IPS DF 6.9 (cell line): Measurements from ENCODE around the gene CBR3.

Source experiments
- DNase-seq: peaks from one replicate; pipeline ENCODE4 v3.0.0-alpha.2; 2013; ENCODE audit warnings: low read depth, low spot score
- H3K27ac ChIP-seq: one replicate; pipeline ENCODE4 v1.5.1; 2013; ENCODE audit warnings: low read length, control low read depth
- H3K27me3 ChIP-seq: 2 replicates; pipeline ENCODE4 v1.6.1; 2013; ENCODE audit warnings: mild to moderate bottlenecking, low read length; ENCODE audit not compliant: control insufficient read depth, insufficient read depth
- H3K36me3 ChIP-seq: 2 replicates; pipeline ENCODE4 v1.6.1; 2013; ENCODE audit warnings: low read length; ENCODE audit not compliant: control insufficient read depth, insufficient read depth
- H3K4me1 ChIP-seq: 2 replicates; pipeline ENCODE4 v1.6.1; 2013; ENCODE audit warnings: low read length; ENCODE audit not compliant: control insufficient read depth, insufficient read depth
- H3K4me3 ChIP-seq: 2 replicates; pipeline ENCODE4 v1.5.1; 2013; ENCODE audit warnings: mild to moderate bottlenecking, low read length
- H3K9me3 ChIP-seq: 2 replicates; pipeline ENCODE4 v1.6.1; 2013; ENCODE audit warnings: low read length, inconsistent platforms; ENCODE audit not compliant: control insufficient read depth, insufficient read depth
- WGBS: extraction: QIAGEN DNeasy Blood & Tissue Kit; methylation state at CpG from one replicate; pipeline ENCODE4 v1.1.7; 2013; ENCODE audit warnings: mixed read lengths, missing lambda C conversion rate; ENCODE audit not compliant: insufficient read length, insufficient coverage; 5-methylcytosine and 5-hydroxymethylcytosine counted together

Gene CBR3

DNA sequence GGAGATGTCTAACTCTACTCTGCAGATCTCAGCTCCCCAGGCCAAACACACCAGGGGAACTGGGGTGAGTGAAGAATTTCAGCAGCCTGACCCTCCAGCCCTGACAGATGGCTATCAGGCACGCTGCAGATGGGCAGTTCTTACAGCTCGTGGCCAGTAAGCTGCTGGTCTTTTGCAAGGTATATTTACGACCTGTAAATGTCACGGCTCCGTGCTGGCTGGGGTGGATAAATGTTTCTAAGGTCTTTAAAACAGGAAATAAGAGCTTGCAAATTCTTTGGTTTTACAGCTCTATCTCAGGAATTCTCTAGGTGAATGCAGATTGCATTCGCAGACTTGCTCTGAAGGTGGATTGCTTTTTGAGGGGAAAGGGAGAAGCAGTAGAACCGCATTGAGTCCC is 31.8 kb downstream of the CBR3 start:
- no peak overlapping the region for H3K4me3 ChIP-seq
- no peak for DNase-seq
- no peaks in the 10 kb centered on the region for H3K27me3 ChIP-seq
- H3K4me1 ChIP-seq, result no peaks in the 10 kb centered on the region
- no peaks in the 10 kb centered on the region for H3K36me3 ChIP-seq
- no peak overlapping the region for H3K27ac ChIP-seq
- no CpG with 5 or more reads among the region's 7 CpGs for WGBS
- no peaks in the 10 kb centered on the region for H3K9me3 ChIP-seq

GRCh38 chr21:36167541-36167940 is 32.7 kb downstream of the CBR3 start:
- Histone ChIP-seq H3K9me3 (no peaks in the 10 kb centered on the region), H3K4me1 (no peaks in the 10 kb centered on the region), H3K27me3 (no peaks in the 10 kb centered on the region), H3K4me3 (no peak overlapping the region), H3K36me3 (no peaks in the 10 kb centered on the region), H3K27ac (no peak overlapping the region)
- no peak for DNase-seq
- WGBS, result no CpG with 5 or more reads among the region's 4 CpGs

- no peaks in the 10 kb centered on the region for H3K4me1 ChIP-seq
- H3K4me3 ChIP-seq, result no peak overlapping the region
- no CpG with 5 or more reads among the region's 19 CpGs for WGBS
- no peaks in the 10 kb centered on the region for H3K27me3 ChIP-seq
- no peak overlapping the region for H3K27ac ChIP-seq
- H3K9me3 ChIP-seq, result no peaks in the 10 kb centered on the region
- no peak for DNase-seq
- H3K36me3 ChIP-seq, result no peaks in the 10 kb centered on the region
These were observed 34.7 kb downstream of the CBR3 start for GRCh38 chr21:36169470-36170128.

- H3K27ac ChIP-seq, result no peak overlapping the region
- no CpG with 5 or more reads among the region's 6 CpGs for WGBS
These were observed 35.9 kb downstream of the CBR3 start for GRCh38 chr21:36170823-36171222.

DNA sequence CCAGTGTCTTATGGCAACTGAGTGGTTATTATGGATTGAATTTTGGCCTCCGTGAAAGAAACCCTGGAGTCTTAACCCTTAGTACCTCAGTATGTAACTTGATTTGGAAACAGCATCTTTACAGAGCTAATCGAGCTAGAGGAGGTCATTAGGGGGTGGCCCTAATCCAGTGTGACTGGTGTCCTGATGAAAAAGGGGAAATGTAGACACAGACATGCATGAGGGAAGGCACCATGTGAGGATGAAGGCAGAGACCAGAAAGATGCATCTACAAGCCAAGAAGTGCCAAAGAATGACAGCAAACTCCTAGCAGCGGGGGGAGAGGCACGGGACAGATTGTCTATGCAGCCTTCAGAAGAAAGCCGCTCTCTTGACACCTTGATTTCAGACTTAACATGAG is 36.5 kb downstream of the CBR3 start:
- Histone ChIP-seq H3K9me3 (no peaks in the 10 kb centered on the region), H3K36me3 (no peaks in the 10 kb centered on the region), H3K27me3 (no peaks in the 10 kb centered on the region), H3K27ac (no peak overlapping the region), H3K4me1 (no peaks in the 10 kb centered on the region), H3K4me3 (no peak overlapping the region)
- WGBS, result no CpG with 5 or more reads among the region's 5 CpGs
- no peak for DNase-seq

More at GRCh38 chr21:36170823-36171222, 35.9 kb downstream of the CBR3 start:
- DNase-seq, result no peak
- Histone ChIP-seq H3K9me3 (no peaks in the 10 kb centered on the region), H3K4me1 (no peaks in the 10 kb centered on the region), H3K4me3 (no peak overlapping the region), H3K36me3 (no peaks in the 10 kb centered on the region), H3K27me3 (no peaks in the 10 kb centered on the region)

- WGBS, result no CpG with 5 or more reads among the region's 9 CpGs
- DNase-seq, result no peak
- Histone ChIP-seq H3K9me3 (no peaks in the 10 kb centered on the region), H3K27ac (no peak overlapping the region), H3K4me3 (no peak overlapping the region), H3K27me3 (no peaks in the 10 kb centered on the region), H3K4me1 (no peaks in the 10 kb centered on the region), H3K36me3 (no peaks in the 10 kb centered on the region)
These were observed 37.0 kb downstream of the CBR3 start for GRCh38 chr21:36171741-36172331.

DNA sequence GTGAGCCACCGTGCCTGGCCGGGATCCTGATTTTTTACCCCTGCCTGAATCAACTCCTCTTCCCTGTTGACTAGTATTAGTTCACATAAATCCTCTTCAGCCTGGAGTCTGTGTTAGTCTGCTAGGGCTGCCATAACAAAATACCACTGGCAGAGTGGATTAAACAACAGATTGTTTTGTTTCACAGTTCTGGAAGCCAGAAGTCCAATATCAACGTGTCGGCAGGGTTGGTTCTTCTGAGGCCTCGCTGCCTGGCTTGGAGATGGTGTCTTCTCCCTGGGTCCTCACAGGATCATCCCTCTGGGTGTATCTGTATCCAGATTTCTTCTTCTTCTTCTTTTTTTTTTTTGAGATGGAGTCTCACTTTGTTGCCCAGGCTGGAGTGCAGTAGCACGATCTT is 39.9 kb downstream of the CBR3 start:
- no peak overlapping the region for H3K27ac ChIP-seq
- no peaks in the 10 kb centered on the region for H3K4me1 ChIP-seq
- no peaks in the 10 kb centered on the region for H3K9me3 ChIP-seq
- no peak overlapping the region for H3K4me3 ChIP-seq
- no CpG with 5 or more reads among the region's 6 CpGs for WGBS
- no peaks in the 10 kb centered on the region for H3K27me3 ChIP-seq
- no peaks in the 10 kb centered on the region for H3K36me3 ChIP-seq
- no peak for DNase-seq

DNA sequence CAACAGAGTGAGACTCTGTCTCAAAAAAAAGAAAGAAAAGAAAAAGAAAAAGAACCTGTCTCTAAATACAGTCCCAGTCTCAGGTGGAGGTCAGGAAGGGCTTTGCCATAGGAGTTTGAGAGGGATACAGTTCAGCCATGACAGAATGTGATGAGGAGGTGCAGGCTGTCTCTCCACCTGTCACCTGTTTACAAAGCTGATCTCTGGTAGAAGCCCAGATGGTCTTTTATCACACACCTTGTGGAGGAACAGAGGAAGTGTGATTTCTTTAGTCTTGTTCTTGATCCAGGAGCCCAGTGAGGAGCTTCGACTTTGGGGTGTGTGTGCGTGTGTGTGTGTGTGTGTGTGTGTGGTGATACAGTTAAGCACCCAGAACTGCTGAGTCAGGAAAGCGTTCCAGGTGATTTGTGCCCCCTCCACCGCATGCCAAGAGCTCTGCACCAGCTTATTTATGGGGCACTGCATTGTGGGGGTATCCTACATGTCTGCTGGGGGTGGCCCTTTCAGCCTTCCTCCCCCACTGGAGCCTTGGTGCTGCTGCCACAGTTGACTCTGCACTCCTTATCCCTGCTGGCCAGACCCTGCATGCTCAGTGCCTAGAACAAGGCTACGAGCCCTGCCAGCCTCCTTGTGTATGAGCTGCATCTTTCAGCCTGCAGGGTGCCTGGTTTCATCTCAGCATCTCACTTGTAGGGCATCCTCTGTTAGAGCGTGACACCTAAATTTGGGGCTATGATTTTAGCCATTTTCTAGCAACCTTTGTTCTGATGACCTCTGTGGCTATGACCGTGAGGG is 41.1 kb downstream of the CBR3 start:
- H3K4me3 ChIP-seq, result no peak overlapping the region
- H3K27me3 ChIP-seq, result no peaks in the 10 kb centered on the region
- no peaks in the 10 kb centered on the region for H3K4me1 ChIP-seq
- no peak overlapping the region for H3K27ac ChIP-seq
- H3K36me3 ChIP-seq, result no peaks in the 10 kb centered on the region
- DNase-seq, result no peak
- H3K9me3 ChIP-seq, result no peaks in the 10 kb centered on the region
- WGBS, result no CpG with 5 or more reads among the region's 7 CpGs

DNA sequence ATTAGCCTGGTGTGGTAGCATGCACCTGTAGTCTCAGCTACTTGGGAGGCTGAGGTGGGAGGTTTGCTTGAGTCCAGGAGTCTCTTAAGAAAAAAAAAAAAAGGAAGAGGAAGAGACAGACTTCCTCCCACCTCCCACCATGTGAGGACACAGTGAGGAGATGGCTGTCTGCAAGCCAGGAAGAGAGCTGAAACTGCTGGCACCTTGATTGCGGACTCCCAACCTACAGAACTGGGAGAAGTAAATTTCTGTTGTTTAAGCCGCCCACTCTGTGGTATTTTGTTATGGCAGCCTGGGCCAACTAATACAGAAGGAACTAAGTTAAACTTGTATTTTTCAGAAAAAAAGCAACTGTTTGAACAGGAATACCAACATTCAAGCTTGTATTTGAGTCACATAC is 43.5 kb downstream of the CBR3 start:
- H3K27ac ChIP-seq, result no peak overlapping the region
- H3K9me3 ChIP-seq, result no peaks in the 10 kb centered on the region
- H3K36me3 ChIP-seq, result no peaks in the 10 kb centered on the region
- H3K4me1 ChIP-seq, result no peaks in the 10 kb centered on the region
- no peak for DNase-seq
- no peaks in the 10 kb centered on the region for H3K27me3 ChIP-seq
- H3K4me3 ChIP-seq, result no peak overlapping the region
- WGBS, result no CpG with 5 or more reads among the region's 2 CpGs

- no peaks in the 10 kb centered on the region for H3K36me3 ChIP-seq
- H3K4me3 ChIP-seq, result no peak overlapping the region
- H3K27ac ChIP-seq, result no peak overlapping the region
- H3K9me3 ChIP-seq, result no peaks in the 10 kb centered on the region
- no peak for DNase-seq
- H3K27me3 ChIP-seq, result no peaks in the 10 kb centered on the region
- H3K4me1 ChIP-seq, result no peaks in the 10 kb centered on the region
These were observed 44.3 kb downstream of the CBR3 start for GRCh38 chr21:36179145-36179544.
